ENCODE data around the gene MEDAG.

Gene MEDAG

GRCh38 chr13:30863796-30864195 lies 42.3 kb upstream of the MEDAG start:
- Histone ChIP-seq H3K36me3 (ENCODE audit: control insufficient read depth in 1 of 2, insufficient read depth in 2 of 2, low read depth in 1 of 2, low read length in 2 of 2) (no peaks in the 10 kb centered on the region), H3K4me1 (ENCODE audit: control insufficient read depth, insufficient read depth, low read depth, low read length) (peaks cover 22% of the 10 kb centered on the region), H3K4ac (ENCODE audit: low read depth in 1 of 2, low read length in 2 of 2) (peak overlapping the region in 1 of 2 experiments; percentile 58), H2BK120ac (ENCODE audit: low read depth, low read length) (peak overlapping the region; percentile 80), H3K14ac (ENCODE audit: low read length in 2 of 2) (no peak overlapping the region), H3K4me3 (ENCODE audit: insufficient read depth in 1 of 2, low read depth in 1 of 2, low read length in 2 of 2) (no peak overlapping the region), H3K18ac (ENCODE audit: low read depth in 1 of 2, low read length in 2 of 2) (peak overlapping the region; percentile 58 to 90), H4K91ac (ENCODE audit: low read length) (no peak overlapping the region), H3K9ac (ENCODE audit: low read length) (peak overlapping the region; percentile 95), H4K8ac (ENCODE audit: low read length) (no peak overlapping the region), H3K79me1 (replicated peaks; ENCODE audit: low read length, poor library complexity, severe bottlenecking) (no peaks in the 10 kb centered on the region), H3K27ac (ENCODE audit: low read length, poor library complexity, severe bottlenecking) (peak overlapping the region; percentile 96), H2BK15ac (ENCODE audit: low read depth, poor library complexity, severe bottlenecking) (no peak overlapping the region), H3K4me2 (ENCODE audit: low read length, poor library complexity, severe bottlenecking) (no peak overlapping the region), H2AFZ (ENCODE audit: low read depth, low read length) (no peak overlapping the region), H2BK12ac (ENCODE audit: low read length in 2 of 2) (peak overlapping the region; percentile 9 to 92), H2AK5ac (ENCODE audit: low read length, severe bottlenecking) (peak overlapping the region; percentile 85), H3K9me3 (ENCODE audit: control insufficient read depth, low read length) (no peaks in the 10 kb centered on the region), H2BK5ac (ENCODE audit: low read depth, low read length, poor library complexity, severe bottlenecking) (no peak overlapping the region), H3K27me3 (ENCODE audit: control insufficient read depth in 1 of 2, insufficient read depth in 1 of 2, low read length in 2 of 2) (no peaks in the 10 kb centered on the region), H3K23ac (ENCODE audit: low read length in 2 of 2) (no peak overlapping the region)
- DNase-seq, result no peak
- WGBS, result 82% methylated on average over 7 of the region's 7 CpGs

GRCh38 chr13:30864433-30865122 lies 41.5 kb upstream of the MEDAG start:
- Histone ChIP-seq H2BK15ac (ENCODE audit: low read depth, poor library complexity, severe bottlenecking) (no peak overlapping the region), H2AFZ (ENCODE audit: low read depth, low read length) (no peak overlapping the region), H4K91ac (ENCODE audit: low read length) (peak overlapping the region; percentile 74), H2AK5ac (ENCODE audit: low read length, severe bottlenecking) (peak overlapping the region; percentile 75), H2BK120ac (ENCODE audit: low read depth, low read length) (peak overlapping the region; percentile 80), H3K14ac (ENCODE audit: low read length in 2 of 2) (no peak overlapping the region), H3K23ac (ENCODE audit: low read length in 2 of 2) (no peak overlapping the region), H3K4me3 (ENCODE audit: insufficient read depth in 1 of 2, low read depth in 1 of 2, low read length in 2 of 2) (peak overlapping the region in 1 of 2 experiments; percentile 71), H3K79me1 (replicated peaks; ENCODE audit: low read length, poor library complexity, severe bottlenecking) (no peaks in the 10 kb centered on the region), H3K27me3 (ENCODE audit: control insufficient read depth in 1 of 2, insufficient read depth in 1 of 2, low read length in 2 of 2) (no peaks in the 10 kb centered on the region), H3K27ac (ENCODE audit: low read length, poor library complexity, severe bottlenecking) (peak overlapping the region; percentile 96), H3K4me2 (ENCODE audit: low read length, poor library complexity, severe bottlenecking) (no peak overlapping the region), H3K18ac (ENCODE audit: low read depth in 1 of 2, low read length in 2 of 2) (peak overlapping the region; percentile 89 to 90), H4K8ac (ENCODE audit: low read length) (peak overlapping the region; percentile 54), H2BK12ac (ENCODE audit: low read length in 2 of 2) (peak overlapping the region; percentile 9 to 92), H3K4me1 (ENCODE audit: control insufficient read depth, insufficient read depth, low read depth, low read length) (peaks cover 26% of the 10 kb centered on the region), H3K4ac (ENCODE audit: low read depth in 1 of 2, low read length in 2 of 2) (peak overlapping the region; percentile 58 to 71), H3K36me3 (ENCODE audit: control insufficient read depth in 1 of 2, insufficient read depth in 2 of 2, low read depth in 1 of 2, low read length in 2 of 2) (no peaks in the 10 kb centered on the region), H2BK5ac (ENCODE audit: low read depth, low read length, poor library complexity, severe bottlenecking) (peak overlapping the region; percentile 87), H3K9me3 (ENCODE audit: control insufficient read depth, low read length) (no peaks in the 10 kb centered on the region), H3K9ac (ENCODE audit: low read length) (peak overlapping the region; percentile 95)
- peak; percentile 92 for DNase-seq
- 8% methylated on average over 5 of the region's 5 CpGs for WGBS

GRCh38 chr13:30865123-30866049 lies 40.7 kb upstream of the MEDAG start:
- Histone ChIP-seq H3K23ac (ENCODE audit: low read length in 2 of 2) (no peak overlapping the region), H3K27ac (ENCODE audit: low read length, poor library complexity, severe bottlenecking) (peak overlapping the region; percentile 96), H2BK15ac (ENCODE audit: low read depth, poor library complexity, severe bottlenecking) (peak overlapping the region; percentile 6), H4K91ac (ENCODE audit: low read length) (peak overlapping the region; percentile 83), H4K8ac (ENCODE audit: low read length) (peak overlapping the region; percentile 90), H3K4me3 (ENCODE audit: insufficient read depth in 1 of 2, low read depth in 1 of 2, low read length in 2 of 2) (peak overlapping the region in 1 of 2 experiments; percentile 71), H3K36me3 (ENCODE audit: control insufficient read depth in 1 of 2, insufficient read depth in 2 of 2, low read depth in 1 of 2, low read length in 2 of 2) (no peaks in the 10 kb centered on the region), H3K9me3 (ENCODE audit: control insufficient read depth, low read length) (no peaks in the 10 kb centered on the region), H2BK12ac (ENCODE audit: low read length in 2 of 2) (peak overlapping the region; percentile 71 to 78), H3K18ac (ENCODE audit: low read depth in 1 of 2, low read length in 2 of 2) (peak overlapping the region; percentile 84 to 90), H2AFZ (ENCODE audit: low read depth, low read length) (no peak overlapping the region), H3K4me1 (ENCODE audit: control insufficient read depth, insufficient read depth, low read depth, low read length) (peaks cover 26% of the 10 kb centered on the region), H2BK120ac (ENCODE audit: low read depth, low read length) (peak overlapping the region; percentile 82), H3K4ac (ENCODE audit: low read depth in 1 of 2, low read length in 2 of 2) (peak overlapping the region; percentile 80 to 88), H3K9ac (ENCODE audit: low read length) (peak overlapping the region; percentile 95), H3K14ac (ENCODE audit: low read length in 2 of 2) (no peak overlapping the region), H2BK5ac (ENCODE audit: low read depth, low read length, poor library complexity, severe bottlenecking) (peak overlapping the region; percentile 75), H2AK5ac (ENCODE audit: low read length, severe bottlenecking) (peak overlapping the region; percentile 33), H3K4me2 (ENCODE audit: low read length, poor library complexity, severe bottlenecking) (peak overlapping the region; percentile 50), H3K27me3 (ENCODE audit: control insufficient read depth in 1 of 2, insufficient read depth in 1 of 2, low read length in 2 of 2) (no peaks in the 10 kb centered on the region), H3K79me1 (replicated peaks; ENCODE audit: low read length, poor library complexity, severe bottlenecking) (no peaks in the 10 kb centered on the region)
- under 1% methylated on average over 17 of the region's 17 CpGs for WGBS
- peak; percentile 97 for DNase-seq

- H2AK5ac ChIP-seq (ENCODE audit: low read length, severe bottlenecking), result peak overlapping the region; percentile 29
- peaks cover 34% of the 10 kb centered on the region for H3K4me1 ChIP-seq (ENCODE audit: control insufficient read depth, insufficient read depth, low read depth, low read length)
- H3K27ac ChIP-seq (ENCODE audit: low read length, poor library complexity, severe bottlenecking), result no peak overlapping the region
- H3K9me3 ChIP-seq (ENCODE audit: control insufficient read depth, low read length), result no peaks in the 10 kb centered on the region
- no peak overlapping the region for H2BK5ac ChIP-seq (ENCODE audit: low read depth, low read length, poor library complexity, severe bottlenecking)
- H3K79me1 ChIP-seq (replicated peaks; ENCODE audit: low read length, poor library complexity, severe bottlenecking), result peaks cover 2% of the 10 kb centered on the region
- H3K23ac ChIP-seq (ENCODE audit: low read length in 2 of 2), result no peak overlapping the region
- H3K18ac ChIP-seq (ENCODE audit: low read depth in 1 of 2, low read length in 2 of 2), result no peak overlapping the region
- H3K27me3 ChIP-seq (ENCODE audit: control insufficient read depth in 1 of 2, insufficient read depth in 1 of 2, low read length in 2 of 2), result no peaks in the 10 kb centered on the region
- H3K4me3 ChIP-seq (ENCODE audit: insufficient read depth in 1 of 2, low read depth in 1 of 2, low read length in 2 of 2), result no peak overlapping the region
- no peak overlapping the region for H2AFZ ChIP-seq (ENCODE audit: low read depth, low read length)
- H2BK120ac ChIP-seq (ENCODE audit: low read depth, low read length), result peak overlapping the region; percentile 36
- peak overlapping the region; percentile 95 for H3K9ac ChIP-seq (ENCODE audit: low read length)
- H3K36me3 ChIP-seq (ENCODE audit: control insufficient read depth in 1 of 2, insufficient read depth in 2 of 2, low read depth in 1 of 2, low read length in 2 of 2), result no peaks in the 10 kb centered on the region
- no peak overlapping the region for H4K91ac ChIP-seq (ENCODE audit: low read length)
- peak overlapping the region in 1 of 2 experiments; percentile 85 for H2BK12ac ChIP-seq (ENCODE audit: low read length in 2 of 2)
- H4K8ac ChIP-seq (ENCODE audit: low read length), result no peak overlapping the region
- DNase-seq, result peak; percentile 52
- 3% methylated on average over 4 of the region's 4 CpGs for WGBS
- no peak overlapping the region for H3K4me2 ChIP-seq (ENCODE audit: low read length, poor library complexity, severe bottlenecking)
- H2BK15ac ChIP-seq (ENCODE audit: low read depth, poor library complexity, severe bottlenecking), result no peak overlapping the region
- H3K4ac ChIP-seq (ENCODE audit: low read depth in 1 of 2, low read length in 2 of 2), result no peak overlapping the region
- no peak overlapping the region for H3K14ac ChIP-seq (ENCODE audit: low read length in 2 of 2)
Observed at GRCh38 chr13:30866677-30867076, 39.4 kb upstream of the MEDAG start.

Data from mesenchymal stem cell (in vitro differentiated cells and primary cell).